D721Med (cell line): ENCODE data around the gene UBASH3B.

Experiments
- DNase-seq: peaks from one replicate; pipeline ENCODE4 v3.0.0; 2011; ENCODE audit warnings: low spot score; ENCODE audit not compliant: insufficient read length
- FAIRE-seq: peaks from 2 replicates; lab custom pipeline; 2011; peaks lifted over from hg19 to GRCh38; lab: Jason Lieb, UNC
- TF ChIP-seq, protein P1 (sequence below): IDR thresholded peaks from 2 replicates; pipeline ENCODE4 v1.5.1; 2012; ENCODE audit warnings: mild to moderate bottlenecking, control low read depth; ENCODE audit not compliant: insufficient read depth; ENCODE audit errors: missing control alignments

UBASH3B gene

DNA sequence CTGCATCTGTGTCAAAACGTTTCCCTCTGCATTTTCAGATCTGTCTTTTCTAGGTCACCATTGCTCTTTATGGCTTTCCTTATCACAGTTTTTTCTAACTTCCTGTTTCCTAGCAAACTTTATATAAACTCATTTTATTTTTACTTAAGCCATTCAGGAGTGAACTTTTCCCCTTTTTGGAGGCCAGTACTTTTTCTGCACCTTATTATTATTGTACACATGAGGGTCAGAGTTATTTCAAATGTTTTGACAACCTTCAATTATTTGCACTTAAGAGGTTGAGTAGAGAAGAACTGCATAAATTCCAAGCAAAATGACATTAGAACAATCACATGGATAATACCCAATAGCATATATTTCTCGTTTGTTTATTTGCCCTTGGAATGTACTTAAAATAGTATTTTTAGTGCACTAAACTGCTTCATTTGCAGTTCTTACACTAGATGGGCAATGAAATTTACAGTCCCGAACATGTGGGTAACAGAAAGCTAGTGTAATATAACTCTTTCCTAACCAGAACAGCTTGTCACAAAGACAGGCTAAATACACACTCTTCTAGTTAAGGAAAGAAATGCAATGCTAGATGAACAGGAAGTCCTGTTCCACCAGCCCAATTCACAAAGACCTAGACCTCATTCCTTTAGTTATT, 79.5 kb downstream of the UBASH3B start:
- TF ChIP-seq, protein P1, sequence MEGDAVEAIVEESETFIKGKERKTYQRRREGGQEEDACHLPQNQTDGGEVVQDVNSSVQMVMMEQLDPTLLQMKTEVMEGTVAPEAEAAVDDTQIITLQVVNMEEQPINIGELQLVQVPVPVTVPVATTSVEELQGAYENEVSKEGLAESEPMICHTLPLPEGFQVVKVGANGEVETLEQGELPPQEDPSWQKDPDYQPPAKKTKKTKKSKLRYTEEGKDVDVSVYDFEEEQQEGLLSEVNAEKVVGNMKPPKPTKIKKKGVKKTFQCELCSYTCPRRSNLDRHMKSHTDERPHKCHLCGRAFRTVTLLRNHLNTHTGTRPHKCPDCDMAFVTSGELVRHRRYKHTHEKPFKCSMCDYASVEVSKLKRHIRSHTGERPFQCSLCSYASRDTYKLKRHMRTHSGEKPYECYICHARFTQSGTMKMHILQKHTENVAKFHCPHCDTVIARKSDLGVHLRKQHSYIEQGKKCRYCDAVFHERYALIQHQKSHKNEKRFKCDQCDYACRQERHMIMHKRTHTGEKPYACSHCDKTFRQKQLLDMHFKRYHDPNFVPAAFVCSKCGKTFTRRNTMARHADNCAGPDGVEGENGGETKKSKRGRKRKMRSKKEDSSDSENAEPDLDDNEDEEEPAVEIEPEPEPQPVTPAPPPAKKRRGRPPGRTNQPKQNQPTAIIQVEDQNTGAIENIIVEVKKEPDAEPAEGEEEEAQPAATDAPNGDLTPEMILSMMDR, result no peak
- no peak for DNase-seq
- no peak for FAIRE-seq

DNA sequence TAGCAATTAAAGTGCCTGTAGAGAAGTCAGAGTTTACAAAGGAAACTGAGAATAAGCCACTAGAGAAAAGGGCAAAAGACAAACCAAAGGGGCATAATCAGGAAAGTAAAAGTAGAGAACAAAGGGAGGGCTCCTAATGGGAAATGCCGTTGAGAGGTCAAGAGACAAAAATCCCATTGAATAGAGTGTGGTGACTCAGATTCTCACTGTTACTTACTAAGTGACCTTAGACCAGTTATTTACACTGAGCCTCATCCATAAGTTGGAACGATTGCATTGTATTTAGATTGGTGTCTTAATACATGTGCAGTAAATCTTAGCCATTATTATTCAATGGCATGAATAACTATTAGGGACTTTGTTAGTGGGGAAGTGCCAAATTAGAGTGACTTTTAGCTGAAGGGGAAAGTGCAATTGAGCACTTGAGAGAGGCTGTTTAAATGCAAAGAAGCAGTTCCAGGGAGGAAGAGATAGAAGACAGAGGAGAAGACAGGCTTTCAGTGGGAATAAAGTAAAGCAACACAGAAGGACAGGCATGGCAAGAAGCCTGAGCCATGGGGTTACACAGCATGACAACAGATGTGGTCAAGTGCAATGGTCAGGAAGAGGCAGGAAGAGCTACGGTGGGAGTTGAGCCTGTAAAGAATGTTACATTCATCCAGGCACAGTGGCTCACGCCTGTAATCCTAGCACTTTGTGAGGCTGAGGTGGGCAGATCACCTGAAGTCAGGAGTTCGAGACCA, 82.6 kb downstream of the UBASH3B start:
- TF ChIP-seq, protein P1, result no peak
- FAIRE-seq, result no peak
- no peak for DNase-seq

DNA sequence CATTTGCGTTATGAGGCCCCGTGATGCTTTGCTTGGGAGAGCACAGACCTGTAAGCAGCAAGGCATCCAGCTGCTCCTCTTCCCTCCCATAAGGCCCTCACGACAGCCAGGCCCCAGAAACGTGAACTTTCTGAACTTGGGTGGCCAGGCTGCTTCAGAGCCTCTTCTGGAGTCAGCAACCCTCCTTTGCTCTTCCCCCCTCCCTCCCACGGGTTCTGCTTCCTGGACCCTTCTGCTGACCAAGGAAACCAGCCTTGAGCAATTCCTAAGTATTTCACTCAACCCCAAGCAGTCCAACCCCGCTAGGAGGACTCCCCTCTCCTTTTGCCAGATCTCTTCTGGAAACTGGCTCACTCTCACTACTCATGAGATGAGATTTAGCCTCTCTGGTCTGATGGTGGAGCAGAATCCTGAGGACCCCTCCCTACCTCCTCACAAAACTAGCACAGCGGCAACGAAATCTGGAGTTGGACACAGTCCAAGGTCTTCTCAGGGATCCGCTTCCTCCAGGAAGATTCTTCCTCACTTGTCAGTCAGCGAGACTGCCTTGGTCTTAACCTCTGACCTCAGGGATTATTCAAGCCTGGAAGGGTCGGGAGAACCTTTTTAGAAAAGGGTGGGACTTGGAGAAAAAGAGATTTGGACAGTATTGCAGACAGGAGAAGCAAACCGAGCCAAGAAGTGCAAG, 86.2 kb downstream of the UBASH3B start:
- FAIRE-seq (no peak), DNase-seq (no peak)
- TF ChIP-seq, protein P1, result no peak

DNA sequence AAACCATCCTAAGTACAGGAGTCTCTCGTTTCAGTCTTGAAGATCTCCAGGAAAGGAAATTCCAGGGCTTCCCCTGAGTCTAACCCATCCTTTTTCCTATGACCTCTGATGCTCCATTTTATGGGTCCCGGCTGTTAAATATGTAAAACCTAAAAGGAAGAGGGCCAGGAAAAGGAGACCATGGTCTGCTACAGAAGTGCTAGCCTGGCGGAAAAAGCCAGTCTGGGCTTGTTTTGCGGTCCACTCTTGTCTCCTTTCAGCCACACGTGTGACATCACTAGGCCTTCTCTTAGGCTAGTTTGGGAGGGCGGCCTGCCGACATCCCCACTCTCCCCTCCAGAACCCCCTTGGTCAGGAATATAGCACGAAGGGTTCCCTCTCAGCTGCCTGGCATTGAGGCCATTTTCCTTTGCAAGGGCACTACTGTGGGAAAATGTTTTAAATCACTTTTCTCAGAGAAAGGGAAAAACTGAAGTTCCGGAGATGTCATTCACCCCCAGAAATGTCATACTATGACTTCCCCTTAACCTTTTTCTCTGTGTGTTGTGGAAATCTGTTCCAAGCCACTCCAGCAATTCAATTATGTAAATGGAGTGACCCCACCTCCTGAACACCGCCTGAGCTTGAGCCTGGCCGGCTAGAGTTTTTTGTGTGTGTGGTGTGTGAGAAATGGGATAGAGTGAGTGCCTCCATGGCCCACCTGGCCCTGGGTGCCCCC, 86.9 kb downstream of the UBASH3B start:
- DNase-seq (no peak), FAIRE-seq (no peak)
- TF ChIP-seq, protein P1, result no peak

DNA sequence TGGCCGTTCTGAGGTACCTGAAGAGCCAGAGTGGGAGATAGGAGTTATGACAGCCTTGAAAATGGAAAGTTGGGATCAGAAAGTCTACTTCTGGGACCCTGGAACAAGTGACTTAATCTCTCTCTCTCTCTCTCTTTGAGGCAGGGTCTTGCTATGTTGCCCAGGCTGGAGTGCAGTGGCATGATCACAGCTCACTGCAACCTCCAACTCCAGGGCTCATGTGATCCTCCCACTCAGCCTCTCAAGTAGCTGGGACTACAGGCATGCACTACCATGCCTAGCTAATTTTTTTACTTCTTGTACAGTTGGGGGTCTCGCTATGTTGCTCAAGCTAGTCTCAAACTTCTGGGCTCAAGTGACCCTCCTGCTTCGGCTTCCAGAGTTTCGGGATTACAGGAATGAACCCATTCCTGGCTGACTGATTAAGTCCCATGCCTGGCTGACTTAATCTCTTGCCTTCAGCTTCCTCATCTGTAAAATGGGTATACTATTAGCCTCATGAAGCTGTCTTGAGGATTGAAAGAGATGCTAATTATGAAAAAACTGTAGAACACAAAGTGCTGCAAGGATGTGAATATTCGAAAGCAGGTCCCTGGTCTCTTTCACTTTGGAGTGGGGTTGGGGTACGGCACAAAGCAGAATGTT, 87.7 kb downstream of the UBASH3B start:
- no peak for DNase-seq
- no peak for FAIRE-seq
- TF ChIP-seq, protein P1, result no peak

DNA sequence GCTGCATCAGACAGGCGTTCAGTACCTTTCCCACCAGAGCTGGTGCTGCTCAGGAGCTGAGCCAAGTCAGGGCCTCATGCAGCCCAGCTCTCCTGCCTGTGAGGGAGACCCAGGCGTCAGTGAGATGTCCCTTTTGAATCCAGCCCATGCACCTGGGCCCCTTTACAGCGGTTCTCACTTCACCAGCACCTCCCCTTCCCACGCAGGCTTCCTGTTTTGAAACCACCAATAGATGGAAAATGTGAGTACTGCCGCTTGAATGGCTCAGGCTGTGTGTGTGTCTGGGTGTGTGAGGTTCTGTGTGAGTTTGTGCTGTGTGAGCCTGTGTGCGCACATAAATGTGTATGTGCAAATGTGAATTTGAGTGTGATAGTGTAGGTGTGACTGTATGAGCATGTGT, 88.4 kb downstream of the UBASH3B start:
- DNase-seq, result no peak
- FAIRE-seq, result no peak
- TF ChIP-seq, protein P1, result no peak
